NB4 (cell line): ENCODE data around the gene PPCDC.

Experiments used
- DNase-seq: peaks from one replicate; pipeline ENCODE4 v3.0.0; 2010; ENCODE audit warnings: low read depth
- H3K4me3 ChIP-seq: one replicate; pipeline ENCODE4 v1.5.1; 2011; ENCODE audit warnings: mild to moderate bottlenecking, low read depth, low read length, moderate library complexity
- CTCF ChIP-seq: IDR thresholded peaks from one replicate; pipeline ENCODE4 v1.5.1; 2012; ENCODE audit warnings: low read depth, low read length
- MAX ChIP-seq: IDR thresholded peaks from 2 replicates; pipeline ENCODE4 v1.6.1; 2011; ENCODE audit warnings: low read depth, low read length
- MYC ChIP-seq: IDR thresholded peaks from 2 replicates; pipeline ENCODE4 v1.6.1; 2011; ENCODE audit warnings: low read depth, low read length
- POLR2A ChIP-seq: IDR thresholded peaks from 2 replicates; pipeline ENCODE4 v1.6.1; 2011; ENCODE audit warnings: mild to moderate bottlenecking; ENCODE audit not compliant: insufficient read length; ENCODE audit errors: extremely low read depth

PPCDC gene

GRCh38 chr15:74994236-74994635 lies 29.2 kb upstream of the PPCDC start:
- TF ChIP-seq MYC (no peak), POLR2A (no peak), CTCF (no peak), MAX (no peak)
- no peak overlapping the region for H3K4me3 ChIP-seq
- DNase-seq, result no peak

GRCh38 chr15:74994685-74995084 lies 28.7 kb upstream of the PPCDC start:
- DNase-seq, result no peak
- H3K4me3 ChIP-seq, result no peak overlapping the region
- no peak for TF ChIP-seq CTCF
- no peak for TF ChIP-seq MYC
- TF ChIP-seq POLR2A, result no peak
- no peak for TF ChIP-seq MAX

- H3K4me3 ChIP-seq, result peak within 1 kb of the TSS; percentile 56
- TF ChIP-seq CTCF (no peak), MYC (peak; percentile 13; the same call in 1 of the 2 replicates)
- DNase-seq, result peak; percentile 95
Measured at GRCh38 chr15:74995182-74995778, 28.1 kb upstream of the PPCDC start, which contains the start of gene SCAMP5. Gene SCAMP5 (plus strand): TSS chr15:74995563. CDS start chr15:75011840, 16,277 bp downstream.

GRCh38 chr15:74995779-74996765 lies 27.3 kb upstream of the PPCDC start:
- no peak for DNase-seq
- TF ChIP-seq POLR2A (no peak), MYC (no peak), MAX (no peak), CTCF (no peak)
- peak overlapping the region; percentile 56 for H3K4me3 ChIP-seq

GRCh38 chr15:74997141-74997540 lies 26.2 kb upstream of the PPCDC start:
- no peak for DNase-seq
- TF ChIP-seq MAX, result no peak
- TF ChIP-seq MYC, result no peak
- TF ChIP-seq CTCF, result no peak
- TF ChIP-seq POLR2A, result no peak
- no peak overlapping the region for H3K4me3 ChIP-seq
